Liver (tissue), 9 donors: ENCODE data around the gene COL6A2. TPM values are rescaled to one million over a fixed set of nuclear protein-coding genes. Genes with fewer than 3 reads are reported as not detected.

Experiments
- DNase-seq: peaks from one replicate; pipeline ENCODE4 v3.0.0-alpha.2; 2017; ENCODE audit warnings: low spot score
- H3K27ac ChIP-seq, 2 donors: one replicate each; pipeline ENCODE4 v1.7.0; 2013; ENCODE audit warnings: inconsistent platforms in 2 of 2, low read length in 2 of 2, control low read depth in 1 of 2, low read depth in 1 of 2, mild to moderate bottlenecking in 1 of 2
- H3K27me3 ChIP-seq, 4 donors: one replicate each; pipeline versions ENCODE4 v1.6.1 to v1.7.0; 2013; ENCODE audit warnings: low read length in 3 of 4, inconsistent platforms in 1 of 4, mild to moderate bottlenecking in 1 of 4, moderate library complexity in 1 of 4; ENCODE audit not compliant: control insufficient read depth in 4 of 4, insufficient read depth in 4 of 4
- H3K36me3 ChIP-seq, 4 donors: one replicate each; pipeline versions ENCODE4 v1.6.1 to v1.7.0; 2013; ENCODE audit warnings: low read length in 3 of 4, mild to moderate bottlenecking in 3 of 4, low read depth in 1 of 4, moderate library complexity in 1 of 4; ENCODE audit not compliant: control insufficient read depth in 4 of 4, insufficient read depth in 3 of 4
- H3K4me1 ChIP-seq, 4 donors: one replicate each; pipeline versions ENCODE4 v1.6.1 to v1.7.0; 2013; ENCODE audit warnings: low read length in 3 of 4, mild to moderate bottlenecking in 3 of 4, moderate library complexity in 1 of 4; ENCODE audit not compliant: control insufficient read depth in 4 of 4, insufficient read depth in 4 of 4
- H3K4me3 ChIP-seq, 3 donors: one replicate each; pipeline versions ENCODE4 v1.6.1 to v1.7.0; 2013; ENCODE audit warnings: low read length in 3 of 3, control low read depth in 1 of 3, low read depth in 1 of 3, mild to moderate bottlenecking in 1 of 3
- H3K9ac ChIP-seq, 2 donors: one replicate each; pipeline ENCODE4 v1.7.0; 2013; ENCODE audit warnings: low read length in 2 of 2, mild to moderate bottlenecking in 2 of 2, moderate library complexity in 2 of 2, control low read depth in 1 of 2, low read depth in 1 of 2
- H3K9me3 ChIP-seq, 4 donors: one replicate each; pipeline versions ENCODE4 v1.6.1 to v1.7.0; 2013; ENCODE audit warnings: low read length in 3 of 4; ENCODE audit not compliant: control insufficient read depth in 4 of 4
- ATF3 ChIP-seq: IDR thresholded peaks from 2 replicates; pipeline ENCODE4 v1.6.1; 2016; ENCODE audit warnings: antibody characterized with exemption
- CTCF ChIP-seq: fragments of 150-350 bp; IDR thresholded peaks from 2 replicates; pipeline ENCODE4 v1.5.1; 2017; ENCODE audit warnings: improper control_type of control experiment, low read depth, low read length; ENCODE audit not compliant: missing input control
- EGR1 ChIP-seq, 2 donors: IDR thresholded peaks; 2 replicates each; pipeline ENCODE4 v1.6.1; 2016 to 2018; ENCODE audit warnings: antibody characterized with exemption in 2 of 2, low read depth in 2 of 2
- FOXA1 ChIP-seq: IDR thresholded peaks from 2 replicates; pipeline ENCODE4 v1.6.1; 2016; ENCODE audit warnings: antibody characterized with exemption
- FOXA2 ChIP-seq: IDR thresholded peaks from 2 replicates; pipeline ENCODE4 v1.6.1; 2016; ENCODE audit warnings: antibody characterized with exemption
- GABPA ChIP-seq, 2 donors: IDR thresholded peaks in 1 of 2; conservative IDR thresholded peaks in 1 of 2; 2 replicates each; pipeline ENCODE4 v1.6.1; 2016; ENCODE audit warnings: antibody characterized with exemption in 2 of 2, mild to moderate bottlenecking in 1 of 2, moderate library complexity in 1 of 2
- HNF4A ChIP-seq, 2 donors: conservative IDR thresholded peaks; 2 replicates each; pipeline ENCODE4 v1.6.1; 2016; ENCODE audit warnings: antibody characterized with exemption in 2 of 2, mild to moderate bottlenecking in 2 of 2
- HNF4G ChIP-seq: IDR thresholded peaks from 2 replicates; pipeline ENCODE4 v1.6.1; 2016; ENCODE audit warnings: antibody characterized with exemption
- JUND ChIP-seq, 2 donors: IDR thresholded peaks; 2 replicates each; pipeline ENCODE4 v1.6.1; 2016; ENCODE audit warnings: antibody characterized with exemption in 2 of 2
- MAX ChIP-seq: IDR thresholded peaks from 2 replicates; pipeline ENCODE4 v1.6.1; 2016; ENCODE audit warnings: antibody characterized with exemption
- NR2F2 ChIP-seq: IDR thresholded peaks from 2 replicates; pipeline ENCODE4 v1.6.1; 2016; ENCODE audit warnings: antibody characterized with exemption
- RAD21 ChIP-seq, 2 donors: IDR thresholded peaks; 2 replicates each; pipeline ENCODE4 v1.6.1; 2016; ENCODE audit warnings: antibody characterized with exemption in 2 of 2, mild to moderate bottlenecking in 2 of 2
- REST ChIP-seq: IDR thresholded peaks from 2 replicates; pipeline ENCODE4 v1.6.1; 2016; ENCODE audit warnings: antibody characterized with exemption, mild to moderate bottlenecking
- RXRA ChIP-seq, 2 donors: IDR thresholded peaks; 2 replicates each; pipeline ENCODE4 v1.6.1; 2017 to 2018; ENCODE audit warnings: antibody characterized with exemption in 2 of 2, mild to moderate bottlenecking in 1 of 2
- SP1 ChIP-seq: IDR thresholded peaks from 2 replicates; pipeline ENCODE4 v1.6.1; 2018; ENCODE audit warnings: antibody characterized with exemption, mild to moderate bottlenecking
- TAF1 ChIP-seq: conservative IDR thresholded peaks from 2 replicates; pipeline ENCODE4 v1.6.1; 2016; ENCODE audit warnings: antibody characterized with exemption, mild to moderate bottlenecking
- YY1 ChIP-seq: IDR thresholded peaks from 2 replicates; pipeline ENCODE4 v1.6.1; 2016; ENCODE audit warnings: antibody characterized with exemption, mild to moderate bottlenecking
- ZBTB33 ChIP-seq: IDR thresholded peaks from 2 replicates; pipeline ENCODE4 v1.6.1; 2016; ENCODE audit warnings: antibody characterized with exemption
- WGBS: extraction: QIAGEN DNeasy Blood & Tissue Kit; methylation state at CpG from one replicate; pipeline ENCODE4 v1.1.7; 2013; 5-methylcytosine and 5-hydroxymethylcytosine counted together
- polyA plus RNA-seq, 2 donors: library from polyadenylated mRNA; stranded (reverse) in 1 of 2; unstranded in 1 of 2; fragments of 200-250 nt in 1 of 2; fragments of >200 nt in 1 of 2; fragmentation: Nextera tagmentation in 1 of 2; extraction: Ambion mirVana in 1 of 2; gene quantifications; one replicate each; pipeline versions ENCODE4 v1.2.1 to v1.2.3, GENCODE V29; 2013 to 2015
- total RNA-seq, 2 donors: library from RNA; depleted of rRNA; stranded (reverse); fragments of >200 nt; gene quantifications; one replicate each; pipeline ENCODE4 v1.2.3, GENCODE V29; 2014
- donor health status: healthy.
- donor health status: healthy.
- donor health status: healthy.
- donor health status: healthy.
- donor health status: healthy.

The COL6A2 gene
- total and polyA plus RNA-seq, 4 donors: 5.8 to 80.8 (median 41.7) TPM

GRCh38 chr21:46159390-46159789 lies 61.5 kb downstream of the COL6A2 start:
- H3K4me3 ChIP-seq: no peak overlapping the region
- H3K36me3 ChIP-seq: no peaks in the 10 kb centered on the region
- H3K9ac ChIP-seq: no peak overlapping the region
- WGBS: 97% methylated on average over 12 of the region's 12 CpGs
- H3K27ac ChIP-seq: no peak overlapping the region
- TF ChIP-seq GABPA (IDR thresholded peaks at IDR 0.05 in 1 of 2, conservative IDR thresholded peaks at IDR 0.05 in 1 of 2) (no peak), MAX (no peak), SP1 (no peak), NR2F2 (no peak), REST (no peak), HNF4G (no peak), CTCF (no peak), EGR1 (IDR thresholded peaks at IDR 0.05; ENCODE audit: low read depth in 2 of 2) (no peak), YY1 (no peak)
- peaks cover 2 to 15% (median 7%) of the 10 kb centered on the region in 4 donors for H3K4me1 ChIP-seq
- no peaks in the 10 kb centered on the region for H3K9me3 ChIP-seq
- H3K27me3 ChIP-seq: no peaks in the 10 kb centered on the region
- peak; percentile 27 for DNase-seq

GRCh38 chr21:46159841-46160656 lies 62.1 kb downstream of the COL6A2 start:
- TF ChIP-seq CTCF (no peak), YY1 (no peak), ZBTB33 (no peak), RXRA (IDR thresholded peaks at IDR 0.05) (no peak), ATF3 (no peak), GABPA (IDR thresholded peaks at IDR 0.05 in 1 of 2, conservative IDR thresholded peaks at IDR 0.05 in 1 of 2) (no peak), HNF4A (conservative IDR thresholded peaks at IDR 0.05) (no peak), HNF4G (no peak), RAD21 (IDR thresholded peaks at IDR 0.05) (no peak), JUND (IDR thresholded peaks at IDR 0.05) (no peak), FOXA1 (no peak), SP1 (no peak), NR2F2 (no peak), EGR1 (IDR thresholded peaks at IDR 0.05; ENCODE audit: low read depth in 2 of 2) (no peak), TAF1 (no peak), FOXA2 (no peak), MAX (no peak)
- no peaks in the 10 kb centered on the region for H3K36me3 ChIP-seq
- H3K4me1 ChIP-seq: peaks cover 2 to 12% (median 7%) of the 10 kb centered on the region in 4 donors
- peak; percentile 29 for DNase-seq
- H3K27me3 ChIP-seq: no peaks in the 10 kb centered on the region
- H3K27ac ChIP-seq: no peak overlapping the region
- H3K9ac ChIP-seq: no peak overlapping the region
- 95% methylated on average over 32 of the region's 32 CpGs for WGBS
- no peak overlapping the region for H3K4me3 ChIP-seq
- no peaks in the 10 kb centered on the region for H3K9me3 ChIP-seq
